ENCODE results near the gene RPH3AL.

DNA sequence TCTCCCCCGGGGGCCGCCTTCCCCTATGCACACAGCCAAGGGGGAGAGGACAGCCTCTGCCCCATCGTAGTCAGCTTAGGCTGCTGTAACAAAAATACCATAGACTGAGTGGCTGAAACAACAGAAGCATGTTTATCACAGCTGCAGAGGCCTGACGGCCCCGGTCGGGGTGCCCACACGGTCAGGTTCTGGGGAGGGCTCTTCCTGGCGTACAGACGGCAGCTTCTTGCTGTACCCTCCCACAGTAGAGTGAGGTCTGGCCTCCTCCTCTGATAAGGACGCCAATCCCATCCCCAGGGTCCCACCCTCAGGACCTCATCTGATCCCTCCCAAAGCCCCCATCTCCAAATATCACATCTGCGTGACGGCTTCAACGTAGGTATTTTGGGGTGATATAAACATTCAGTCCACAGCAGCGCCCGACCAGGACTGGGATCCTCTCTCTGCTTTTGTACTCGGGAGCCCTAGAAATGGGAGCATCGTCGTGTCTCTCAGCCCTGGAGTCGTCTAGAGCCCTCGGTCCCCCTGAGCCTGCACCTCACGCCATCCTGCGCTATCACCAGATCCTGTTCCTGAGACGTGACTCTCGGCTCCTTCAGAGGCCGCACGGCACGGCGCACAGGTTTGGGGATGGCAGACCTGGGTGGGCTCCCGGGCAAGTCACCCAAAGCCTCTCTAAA, 67.8 kb downstream of the RPH3AL start:
- TF ChIP-seq, protein P1, sequence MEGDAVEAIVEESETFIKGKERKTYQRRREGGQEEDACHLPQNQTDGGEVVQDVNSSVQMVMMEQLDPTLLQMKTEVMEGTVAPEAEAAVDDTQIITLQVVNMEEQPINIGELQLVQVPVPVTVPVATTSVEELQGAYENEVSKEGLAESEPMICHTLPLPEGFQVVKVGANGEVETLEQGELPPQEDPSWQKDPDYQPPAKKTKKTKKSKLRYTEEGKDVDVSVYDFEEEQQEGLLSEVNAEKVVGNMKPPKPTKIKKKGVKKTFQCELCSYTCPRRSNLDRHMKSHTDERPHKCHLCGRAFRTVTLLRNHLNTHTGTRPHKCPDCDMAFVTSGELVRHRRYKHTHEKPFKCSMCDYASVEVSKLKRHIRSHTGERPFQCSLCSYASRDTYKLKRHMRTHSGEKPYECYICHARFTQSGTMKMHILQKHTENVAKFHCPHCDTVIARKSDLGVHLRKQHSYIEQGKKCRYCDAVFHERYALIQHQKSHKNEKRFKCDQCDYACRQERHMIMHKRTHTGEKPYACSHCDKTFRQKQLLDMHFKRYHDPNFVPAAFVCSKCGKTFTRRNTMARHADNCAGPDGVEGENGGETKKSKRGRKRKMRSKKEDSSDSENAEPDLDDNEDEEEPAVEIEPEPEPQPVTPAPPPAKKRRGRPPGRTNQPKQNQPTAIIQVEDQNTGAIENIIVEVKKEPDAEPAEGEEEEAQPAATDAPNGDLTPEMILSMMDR (IDR thresholded peaks at IDR 0.05 in 8 of 11, conservative IDR thresholded peaks at IDR 0.05 in 3 of 11), result no peak
- TF ChIP-seq POLR2A (IDR thresholded peaks at IDR 0.05), result no peak
- TF ChIP-seq POLR2AphosphoS5 (IDR thresholded peaks at IDR 0.05), result no peak
